K562 (cell line): Measurements from ENCODE around the gene UBALD2. TPM values are rescaled to one million over a fixed set of nuclear protein-coding genes. Genes with fewer than 3 reads are reported as not detected.

Experiments
- ATAC-seq: fragments of 200-7000 bp; cut with Tn5 transposase; 3 replicates; pipeline ENCODE4 v1.9.1; 2020; ENCODE audit warnings: moderate library complexity
- BruUV-seq: library from RNA; stranded (reverse); fragments of 400-500 nt; replicated peaks from 2 replicates; lab custom pipeline; 2021; lab: Mats Ljungman, UMichigan
- CTCF ChIA-PET: fragments of 300-600 bp; formaldehyde crosslinking; extraction: SDS; loops from one replicate; lab custom pipeline; 2021; ENCODE audit warnings: low intra/inter-chr PET ratio; lab: Yijun Ruan, JAX
- POLR2A ChIA-PET: fragments of 300-600, 350-650 bp; sonication (Branson Sonifier 250); formaldehyde crosslinking; extraction: SDS; loops from one replicate; lab custom pipeline; 2021; ENCODE audit warnings: antibody characterized with exemption, inconsistent platforms; lab: Yijun Ruan, JAX
- DNase-seq, 4 experiments: peaks; one replicate each; pipeline versions ENCODE4 v3.0.0 to v3.0.0-alpha.2; 2011 to 2018; ENCODE audit warnings: low spot score in 3 of 4, mixed read lengths in 3 of 4; ENCODE audit errors: extremely low read depth in 1 of 4
- FAIRE-seq: peaks from 2 replicates; lab custom pipeline; 2011; peaks lifted over from hg19 to GRCh38; lab: Jason Lieb, UNC
- H2AFZ ChIP-seq: 2 replicates; pipeline ENCODE4 v1.6.0; 2011; ENCODE audit warnings: low read depth, low read length, control low read depth, inconsistent platforms
- H3K27ac ChIP-seq: fragments of 200-600 bp; 3 replicates; pipeline ENCODE4 v1.8.0; 2011; ENCODE audit warnings: low read depth, mild to moderate bottlenecking, control low read depth, inconsistent platforms, low read length, moderate library complexity, mixed read lengths; ENCODE audit errors: extremely low read depth
- H3K27me3 ChIP-seq, 2 experiments: fragments of 300-600 bp in 1 of 2; 2 replicates in 1 of 2; 3 replicates in 1 of 2; pipeline versions ENCODE4 v1.6.0 to v1.8.0; 2011; ENCODE audit warnings: inconsistent platforms in 2 of 2, low read length in 2 of 2, mild to moderate bottlenecking in 1 of 2, mixed read lengths in 1 of 2, moderate library complexity in 1 of 2; ENCODE audit not compliant: control insufficient read depth in 2 of 2, insufficient read depth in 2 of 2
- H3K36me3 ChIP-seq: fragments of 300-600 bp; 3 replicates; pipeline ENCODE4 v1.8.0; 2011; ENCODE audit warnings: mild to moderate bottlenecking, low read length, inconsistent platforms; ENCODE audit not compliant: control insufficient read depth, insufficient read depth
- H3K4me1 ChIP-seq, 2 experiments: fragments of 200-600 bp in 1 of 2; replicated peaks in 1 of 2; 2 replicates in 1 of 2; 3 replicates in 1 of 2; pipeline versions ENCODE4 v1.5.1 to v1.8.0; 2011; ENCODE audit warnings: inconsistent platforms in 2 of 2, low read length in 2 of 2, mild to moderate bottlenecking in 1 of 2, mixed read lengths in 1 of 2, moderate library complexity in 1 of 2; ENCODE audit not compliant: control insufficient read depth in 2 of 2, insufficient read depth in 2 of 2
- H3K4me2 ChIP-seq: 2 replicates; pipeline ENCODE4 v1.6.1; 2011; ENCODE audit warnings: low read length, control low read depth, inconsistent platforms, mixed read lengths; ENCODE audit not compliant: insufficient read depth
- H3K4me3 ChIP-seq: fragments of 200-600 bp; sonication (generic), shearing (Covaris generic); 2 replicates; pipeline ENCODE4 v1.5.1; 2016; ENCODE audit warnings: control low read depth, inconsistent platforms
- H3K79me2 ChIP-seq: fragments of 200-600 bp; 3 replicates; pipeline ENCODE4 v1.8.0; 2011; ENCODE audit warnings: low read length, inconsistent platforms; ENCODE audit not compliant: control insufficient read depth, insufficient read depth
- H3K9ac ChIP-seq, 2 experiments: 2 replicates each; pipeline versions ENCODE4 v1.6.0 to v1.6.1; 2011; ENCODE audit warnings: low read depth in 2 of 2, low read length in 2 of 2, control low read depth in 1 of 2, inconsistent platforms in 1 of 2, mild to moderate bottlenecking in 1 of 2, mixed read lengths in 1 of 2; ENCODE audit not compliant: insufficient read depth in 1 of 2
- H3K9me1 ChIP-seq: one replicate; pipeline ENCODE4 v1.6.0; 2011; ENCODE audit warnings: inconsistent platforms, mild to moderate bottlenecking, low read length, moderate library complexity; ENCODE audit not compliant: control insufficient read depth, insufficient read depth
- H3K9me3 ChIP-seq: replicated peaks from 2 replicates; pipeline ENCODE4 v1.5.1; 2011; ENCODE audit warnings: low read depth, low read length, inconsistent platforms; ENCODE audit not compliant: control insufficient read depth, insufficient read depth
- H4K20me1 ChIP-seq: replicated peaks from 2 replicates; pipeline ENCODE4 v1.6.1; 2011; ENCODE audit warnings: low read length, inconsistent platforms, mixed read lengths; ENCODE audit not compliant: control insufficient read depth, insufficient read depth
- DACH1 ChIP-seq: fragments of 450-650 bp; IDR thresholded peaks from 2 replicates; pipeline ENCODE4 v1.6.1; 2018; ENCODE audit not compliant: partially characterized antibody
- FOXP1 ChIP-seq: sonication (generic); formaldehyde crosslinking; IDR thresholded peaks from 2 replicates; pipeline ENCODE4 v1.8.0; 2022; ENCODE audit warnings: mild to moderate bottlenecking, missing genetic modification reagents
- GTF2E2 ChIP-seq: fragments of 200-800 bp; sonication (Bioruptor generic); IDR thresholded peaks from 2 replicates; pipeline ENCODE4 v1.6.1; 2016; ENCODE audit warnings: missing genetic modification characterization, missing compliant biosample characterization
- KLF10 ChIP-seq: fragments of 250-450 bp; sonication (Bioruptor Pico); IDR thresholded peaks from 2 replicates; pipeline ENCODE4 v1.6.1; 2021; ENCODE audit warnings: matching md5 sums
- NELFE ChIP-seq: IDR thresholded peaks from 2 replicates; pipeline ENCODE4 v1.6.1; 2011; ENCODE audit warnings: mild to moderate bottlenecking; ENCODE audit not compliant: insufficient read depth, insufficient read length
- PHF20 ChIP-seq: fragments of 450-650 bp; IDR thresholded peaks from 2 replicates; pipeline ENCODE4 v1.6.1; 2018; ENCODE audit not compliant: partially characterized antibody
- POLR3G ChIP-seq: IDR thresholded peaks from 2 replicates; pipeline ENCODE4 v1.6.1; 2011; ENCODE audit not compliant: insufficient read length, insufficient replicate concordance; ENCODE audit errors: extremely low read depth
- SIRT6 ChIP-seq: IDR thresholded peaks from one replicate; pipeline ENCODE4 v1.6.1; 2012; ENCODE audit warnings: low read depth, mild to moderate bottlenecking, control low read depth, inconsistent platforms, low read length, moderate library complexity
- ZNF253 ChIP-seq: fragments of 250-450 bp; sonication (Bioruptor Pico); conservative IDR thresholded peaks from 2 replicates; pipeline ENCODE4 v1.6.1; 2021; ENCODE audit warnings: mild to moderate bottlenecking
- ZNF780A ChIP-seq: fragments of 250-450 bp; sonication (Bioruptor Pico); IDR thresholded peaks from 2 replicates; pipeline ENCODE4 v1.5.0; 2021; ENCODE audit warnings: mild to moderate bottlenecking
- ZZZ3 ChIP-seq: fragments of 450-650 bp; IDR thresholded peaks from 2 replicates; pipeline ENCODE4 v1.6.1; 2016; ENCODE audit warnings: antibody characterized with exemption, mild to moderate bottlenecking, moderate library complexity
- WGBS: fragments of 100-300 bp; shearing (Covaris generic); methylation state at CpG from one replicate; pipeline ENCODE4 v1.1.6; 2016; ENCODE audit warnings: low coverage, mixed read lengths; ENCODE audit not compliant: insufficient coverage; ENCODE audit errors: missing lambda C conversion rate; 5-methylcytosine and 5-hydroxymethylcytosine counted together
- in situ Hi-C: fragments of 300-500 bp; cut with MboI; formaldehyde crosslinking; loops from 4 replicates; pipeline ENCODE4 v1.15.0; 2018; ENCODE audit warnings: inconsistent platforms, mixed read lengths
- intact Hi-C: fragments of 100-400 bp; cut with micrococcal nuclease; formaldehyde crosslinking; loops from 2 replicates; pipeline ENCODE4 v1.14.2; 2022
- polyA plus RNA-seq, 8 experiments: library from polyadenylated mRNA; depleted of rRNA in 4 of 8; stranded (reverse) in 5 of 8; unstranded in 3 of 8; fragments of >200 nt; fragmentation: Nextera tagmentation in 2 of 8; fragmentation: Illumina TruSeq in 1 of 8; extraction: Ambion mirVana in 2 of 8; extraction: Trizol in 1 of 8; gene quantifications; 2 replicates each; pipeline versions ENCODE4 v1.2.1 to v1.2.3, GENCODE V29; 2011 to 2014; ENCODE audit warnings: inconsistent platforms in 1 of 8, missing spikeins in 1 of 8
- total RNA-seq, 7 experiments: library from RNA; depleted of rRNA in 6 of 7; stranded (reverse); fragments of >200 nt in 6 of 7; fragmentation: Illumina TruSeq in 2 of 7; extraction: Trizol in 2 of 7; gene quantifications; 2 replicates each; pipeline versions ENCODE4 v1.2.1 to v1.2.3, GENCODE V29; 2011 to 2021; ENCODE audit warnings: low replicate concordance in 1 of 7
- TF ChIP-seq, protein P1 (sequence below), 2 experiments: fragments of 450-650 bp; IDR thresholded peaks; 2 replicates each; pipeline ENCODE4 v1.6.1; 2016
- TF ChIP-seq, protein P2 (sequence below): sonication (generic); formaldehyde crosslinking; IDR thresholded peaks from 2 replicates; pipeline ENCODE4 v1.8.0; 2023; ENCODE audit warnings: mild to moderate bottlenecking, missing genetic modification reagents
- TF ChIP-seq, protein P3 (sequence below): fragments of 450-650 bp; conservative IDR thresholded peaks from 2 replicates; pipeline ENCODE4 v1.6.1; 2016; ENCODE audit warnings: missing genetic modification characterization, low read depth, mild to moderate bottlenecking, missing compliant biosample characterization, moderate library complexity

UBALD2 gene
- total and polyA plus RNA-seq, 9 of the 15 experiments (the other 6 are each of a cell fraction or from before 2014, with no cell fraction given) = 2.3 to 94.1 (median 25.3) TPM

DNA sequence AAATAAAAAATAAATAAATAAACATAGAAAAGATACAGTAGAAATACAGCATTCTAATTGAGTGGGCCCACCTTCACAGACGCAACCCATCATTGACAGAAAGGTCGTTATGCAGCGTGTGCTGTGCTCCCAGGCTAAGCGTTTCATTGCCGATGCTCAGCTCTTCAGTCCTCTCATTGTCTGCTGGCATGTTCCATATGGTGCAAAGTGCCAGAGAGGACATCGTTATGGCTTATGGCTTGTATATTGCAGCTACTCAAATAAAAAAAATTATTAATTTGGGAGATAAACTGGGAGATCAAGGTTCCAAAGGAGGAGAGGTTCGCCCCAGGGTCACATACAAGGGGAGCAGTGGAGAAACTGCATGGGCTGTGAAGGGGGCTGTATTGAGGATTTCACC, 11.3 kb upstream of the UBALD2 start:
- H3K79me2 ChIP-seq = no peaks in the 10 kb centered on the region
- no peak overlapping the region for H3K27ac ChIP-seq
- BruUV-seq = no TSS peak
- H3K36me3 ChIP-seq = no peaks in the 10 kb centered on the region
- POLR2A ChIA-PET = interaction anchor here (1.9 to 17.8 kb wide), 2 partner anchors 13 to 17 kb away, joined by 5 to 227 read pairs; partner anchors contain the start of gene RNF157
- no peak overlapping the region for H3K4me3 ChIP-seq
- DNase-seq (no peak), ATAC-seq (no peak), FAIRE-seq (no peak)
- H2AFZ ChIP-seq = no peak overlapping the region
- intact Hi-C loops = no loop called here
- H3K4me2 ChIP-seq = no peak overlapping the region
- H3K4me1 ChIP-seq = peaks cover 0 to 3% of the 10 kb centered on the region in 2 experiments
- no peaks in the 10 kb centered on the region for H3K9me1 ChIP-seq
- in situ Hi-C loops = no loop called here
- CTCF ChIA-PET = no interaction called here
- H4K20me1 ChIP-seq = no peaks in the 10 kb centered on the region
- H3K9ac ChIP-seq = no peak overlapping the region
- H3K9me3 ChIP-seq = no peaks in the 10 kb centered on the region
- no peaks in the 10 kb centered on the region for H3K27me3 ChIP-seq
- WGBS = 69% methylated on average over 7 of the region's 7 CpGs
- TF ChIP-seq, protein P1, sequence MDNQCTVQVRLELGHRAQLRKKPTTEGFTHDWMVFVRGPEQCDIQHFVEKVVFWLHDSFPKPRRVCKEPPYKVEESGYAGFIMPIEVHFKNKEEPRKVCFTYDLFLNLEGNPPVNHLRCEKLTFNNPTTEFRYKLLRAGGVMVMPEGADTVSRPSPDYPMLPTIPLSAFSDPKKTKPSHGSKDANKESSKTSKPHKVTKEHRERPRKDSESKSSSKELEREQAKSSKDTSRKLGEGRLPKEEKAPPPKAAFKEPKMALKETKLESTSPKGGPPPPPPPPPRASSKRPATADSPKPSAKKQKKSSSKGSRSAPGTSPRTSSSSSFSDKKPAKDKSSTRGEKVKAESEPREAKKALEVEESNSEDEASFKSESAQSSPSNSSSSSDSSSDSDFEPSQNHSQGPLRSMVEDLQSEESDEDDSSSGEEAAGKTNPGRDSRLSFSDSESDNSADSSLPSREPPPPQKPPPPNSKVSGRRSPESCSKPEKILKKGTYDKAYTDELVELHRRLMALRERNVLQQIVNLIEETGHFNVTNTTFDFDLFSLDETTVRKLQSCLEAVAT (IDR thresholded peaks at IDR 0.05) = no peak
- TF ChIP-seq ZNF780A (no peak), PHF20 (no peak), DACH1 (no peak), POLR3G (no peak), GTF2E2 (tag) (no peak), NELFE (no peak), ZZZ3 (no peak), KLF10 (no peak), FOXP1 (CRISPR knock-in tag) (no peak), SIRT6 (no peak), ZNF253 (CRISPR knock-in tag) (no peak)
- TF ChIP-seq, protein P2, sequence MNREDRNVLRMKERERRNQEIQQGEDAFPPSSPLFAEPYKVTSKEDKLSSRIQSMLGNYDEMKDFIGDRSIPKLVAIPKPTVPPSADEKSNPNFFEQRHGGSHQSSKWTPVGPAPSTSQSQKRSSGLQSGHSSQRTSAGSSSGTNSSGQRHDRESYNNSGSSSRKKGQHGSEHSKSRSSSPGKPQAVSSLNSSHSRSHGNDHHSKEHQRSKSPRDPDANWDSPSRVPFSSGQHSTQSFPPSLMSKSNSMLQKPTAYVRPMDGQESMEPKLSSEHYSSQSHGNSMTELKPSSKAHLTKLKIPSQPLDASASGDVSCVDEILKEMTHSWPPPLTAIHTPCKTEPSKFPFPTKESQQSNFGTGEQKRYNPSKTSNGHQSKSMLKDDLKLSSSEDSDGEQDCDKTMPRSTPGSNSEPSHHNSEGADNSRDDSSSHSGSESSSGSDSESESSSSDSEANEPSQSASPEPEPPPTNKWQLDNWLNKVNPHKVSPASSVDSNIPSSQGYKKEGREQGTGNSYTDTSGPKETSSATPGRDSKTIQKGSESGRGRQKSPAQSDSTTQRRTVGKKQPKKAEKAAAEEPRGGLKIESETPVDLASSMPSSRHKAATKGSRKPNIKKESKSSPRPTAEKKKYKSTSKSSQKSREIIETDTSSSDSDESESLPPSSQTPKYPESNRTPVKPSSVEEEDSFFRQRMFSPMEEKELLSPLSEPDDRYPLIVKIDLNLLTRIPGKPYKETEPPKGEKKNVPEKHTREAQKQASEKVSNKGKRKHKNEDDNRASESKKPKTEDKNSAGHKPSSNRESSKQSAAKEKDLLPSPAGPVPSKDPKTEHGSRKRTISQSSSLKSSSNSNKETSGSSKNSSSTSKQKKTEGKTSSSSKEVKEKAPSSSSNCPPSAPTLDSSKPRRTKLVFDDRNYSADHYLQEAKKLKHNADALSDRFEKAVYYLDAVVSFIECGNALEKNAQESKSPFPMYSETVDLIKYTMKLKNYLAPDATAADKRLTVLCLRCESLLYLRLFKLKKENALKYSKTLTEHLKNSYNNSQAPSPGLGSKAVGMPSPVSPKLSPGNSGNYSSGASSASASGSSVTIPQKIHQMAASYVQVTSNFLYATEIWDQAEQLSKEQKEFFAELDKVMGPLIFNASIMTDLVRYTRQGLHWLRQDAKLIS (CRISPR knock-in tag) = no peak
- TF ChIP-seq, protein P3, sequence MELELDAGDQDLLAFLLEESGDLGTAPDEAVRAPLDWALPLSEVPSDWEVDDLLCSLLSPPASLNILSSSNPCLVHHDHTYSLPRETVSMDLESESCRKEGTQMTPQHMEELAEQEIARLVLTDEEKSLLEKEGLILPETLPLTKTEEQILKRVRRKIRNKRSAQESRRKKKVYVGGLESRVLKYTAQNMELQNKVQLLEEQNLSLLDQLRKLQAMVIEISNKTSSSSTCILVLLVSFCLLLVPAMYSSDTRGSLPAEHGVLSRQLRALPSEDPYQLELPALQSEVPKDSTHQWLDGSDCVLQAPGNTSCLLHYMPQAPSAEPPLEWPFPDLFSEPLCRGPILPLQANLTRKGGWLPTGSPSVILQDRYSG (tag) = no peak
